GM12892 (cell line): ENCODE results near the gene COQ10A.

Experiments
- POLR2A ChIP-seq: IDR thresholded peaks from 2 replicates; pipeline ENCODE4 v1.6.1; 2011; ENCODE audit warnings: low read depth, low read length, control low read depth
- POLR2AphosphoS5 ChIP-seq: IDR thresholded peaks from 2 replicates; pipeline ENCODE4 v1.6.1; 2011; ENCODE audit warnings: low read depth, low read length, control low read depth
- TAF1 ChIP-seq: IDR thresholded peaks from 2 replicates; pipeline ENCODE4 v1.6.1; 2011; ENCODE audit warnings: low read depth, mild to moderate bottlenecking, control low read depth, low read length, borderline replicate concordance

DNA sequence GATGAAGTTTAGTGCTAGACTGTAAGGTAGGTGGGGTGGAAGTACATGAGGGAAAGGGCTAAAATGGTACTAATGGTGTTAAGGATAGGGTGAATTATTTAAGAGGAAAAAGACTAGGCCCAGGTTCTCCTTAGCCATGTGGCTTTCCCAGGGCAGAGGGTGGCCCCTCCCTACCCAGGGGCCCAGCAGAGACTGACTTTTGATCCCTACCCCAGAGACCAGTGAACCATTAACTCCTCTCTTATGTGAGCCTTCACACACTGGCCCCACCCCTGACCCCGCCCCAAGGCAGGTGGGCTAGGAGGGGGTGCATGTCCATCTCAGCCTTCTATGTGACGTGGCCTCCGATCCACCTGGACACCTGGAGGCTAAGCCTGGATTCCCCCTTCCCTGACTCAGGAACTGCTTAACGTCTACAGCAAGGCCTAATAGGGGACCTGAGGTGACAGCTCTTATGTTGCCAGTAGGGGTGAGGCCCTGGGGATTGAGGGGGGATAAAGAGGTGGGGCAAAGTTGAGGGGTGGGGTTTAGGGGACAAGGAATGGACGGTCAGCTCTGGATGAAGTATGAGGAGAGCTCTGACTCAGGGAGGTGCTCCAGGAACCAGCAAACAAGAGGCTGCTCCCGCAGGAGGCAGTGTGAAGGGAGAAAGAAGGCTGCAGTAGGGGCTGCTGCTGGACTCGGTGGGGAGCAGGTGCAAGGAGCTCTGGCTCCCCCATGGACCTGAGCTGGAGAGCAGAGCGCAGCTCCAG, 36.1 kb upstream of the COQ10A start:
- TF ChIP-seq POLR2A, result no peak
- no peak for TF ChIP-seq POLR2AphosphoS5
- TF ChIP-seq TAF1, result no peak
